DOHH2 (cell line): ENCODE data around the gene BATF.

Experiments used
- CTCF ChIP-seq: fragments of 200-600 bp; sonication (generic); IDR thresholded peaks from one replicate; pipeline ENCODE4 v1.5.1; 2014; ENCODE audit warnings: antibody characterized with exemption, mild to moderate bottlenecking, low read depth, low read length; ENCODE audit not compliant: poor library complexity, severe bottlenecking
- EZH2phosphoT487 ChIP-seq: fragments of 200-600 bp; sonication (generic); IDR thresholded peaks from 2 replicates; pipeline ENCODE4 v1.6.1; 2017; ENCODE audit warnings: borderline replicate concordance, mild to moderate bottlenecking, antibody characterized with exemption, low read length, moderate library complexity, mixed read lengths

- TF ChIP-seq CTCF = no peak
- TF ChIP-seq EZH2phosphoT487 = no peak
Measured at GRCh38 chr14:75535164-75535898, 13.1 kb downstream of the BATF start.
